HG02970 (cell line): ENCODE measurements around the gene KLHL8.

Source experiments
- ATAC-seq: cut with Tn5 transposase; IDR thresholded peaks from one replicate; pipeline ENCODE4 v1.9.1; 2021; ENCODE audit warnings: mild to moderate bottlenecking, moderate library complexity, moderate number of reproducible peaks; ENCODE audit not compliant: unreplicated experiment, low FRiP score

Gene KLHL8

DNA sequence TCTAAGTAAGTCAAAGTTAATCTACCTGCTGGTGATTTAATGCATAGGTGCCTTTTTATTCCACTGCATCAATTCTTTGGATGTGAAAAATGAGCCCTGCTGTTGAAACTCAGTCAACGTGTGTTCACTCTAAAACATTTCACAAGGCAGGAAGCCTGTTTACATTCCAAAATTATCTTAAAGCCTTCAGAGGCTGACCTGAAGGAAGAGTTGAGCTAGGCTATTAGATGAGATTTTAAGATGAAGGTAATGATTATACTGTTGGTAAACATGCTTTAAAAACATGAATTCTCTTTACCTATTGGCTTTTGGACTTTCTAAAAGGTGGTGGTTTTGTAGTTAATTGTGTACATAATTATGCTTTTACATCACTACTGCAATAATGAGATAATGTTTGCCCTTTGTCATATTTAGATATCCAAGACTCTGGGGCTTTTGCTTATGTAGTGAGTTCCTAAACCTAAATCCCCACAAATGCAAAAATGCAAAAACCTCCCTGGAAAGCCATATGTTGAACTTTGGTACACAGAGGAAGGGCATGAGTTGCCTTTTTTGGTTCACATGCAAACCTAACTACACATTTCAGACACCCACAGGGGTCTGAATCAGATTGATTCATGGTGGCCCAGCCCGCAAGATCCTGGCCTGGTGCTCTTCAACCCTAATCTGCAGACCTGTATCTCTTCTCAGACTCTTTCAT is 92.3 kb downstream of the KLHL8 start:
- no peak for ATAC-seq

GRCh38 chr4:87126056-87126455 is 94.4 kb downstream of the KLHL8 start:
- ATAC-seq, result no peak

DNA sequence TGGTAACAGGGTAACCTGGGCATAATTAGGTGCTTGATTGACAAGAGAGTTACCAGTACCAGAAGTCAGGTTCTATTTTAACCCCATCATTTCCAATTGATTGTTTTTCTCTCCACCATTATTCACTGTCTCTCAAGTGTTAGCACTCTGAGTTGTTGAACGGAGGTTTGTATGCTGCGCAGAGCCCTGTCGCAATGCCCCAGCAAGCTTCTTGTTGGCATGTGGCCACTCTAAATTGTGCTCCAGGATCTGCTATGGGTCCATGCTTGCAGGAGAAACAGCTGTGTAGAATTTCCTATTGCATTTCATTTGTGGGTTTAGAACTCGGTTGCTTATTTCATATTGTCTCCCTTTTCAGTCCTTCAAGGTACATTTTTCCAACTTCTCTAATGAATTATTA is 98.2 kb downstream of the KLHL8 start:
- ATAC-seq, result no peak

DNA sequence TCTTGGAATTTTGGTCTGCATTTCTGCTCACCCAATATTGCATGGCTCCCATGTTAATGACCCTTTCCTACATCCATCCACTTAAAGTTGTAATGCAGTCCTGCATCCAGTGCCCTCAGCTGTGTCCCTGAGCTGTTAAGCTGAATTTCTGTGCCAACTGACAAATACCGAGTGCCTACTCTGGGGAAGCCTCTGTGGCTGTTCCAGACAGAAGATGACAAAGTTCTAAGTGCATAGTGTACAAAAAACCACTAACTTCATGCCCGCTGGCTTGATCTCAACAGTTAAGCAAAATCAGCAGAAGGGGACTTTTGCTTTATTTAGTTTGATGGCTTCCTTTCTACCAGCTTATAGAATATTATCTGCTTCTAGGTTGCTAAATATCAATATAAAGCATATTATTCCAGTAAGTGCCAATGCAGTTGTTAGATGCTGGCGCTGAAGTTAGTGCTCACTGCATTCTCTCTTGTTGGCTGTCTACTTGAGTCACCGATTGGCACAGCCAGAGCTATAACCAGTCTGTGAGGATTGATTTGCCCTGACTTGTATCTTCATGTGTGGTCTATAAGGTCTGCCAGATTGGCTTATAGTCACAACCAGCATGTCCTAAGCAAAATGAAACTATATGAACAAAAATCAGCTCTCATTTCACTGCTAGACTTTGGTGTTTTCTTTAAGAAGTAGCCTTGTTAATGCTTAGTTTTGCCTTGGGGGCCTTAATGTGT is 98.9 kb downstream of the KLHL8 start:
- ATAC-seq, result no peak

- ATAC-seq, result no peak
These were observed 99.8 kb downstream of the KLHL8 start for GRCh38 chr4:87120411-87121162.

DNA sequence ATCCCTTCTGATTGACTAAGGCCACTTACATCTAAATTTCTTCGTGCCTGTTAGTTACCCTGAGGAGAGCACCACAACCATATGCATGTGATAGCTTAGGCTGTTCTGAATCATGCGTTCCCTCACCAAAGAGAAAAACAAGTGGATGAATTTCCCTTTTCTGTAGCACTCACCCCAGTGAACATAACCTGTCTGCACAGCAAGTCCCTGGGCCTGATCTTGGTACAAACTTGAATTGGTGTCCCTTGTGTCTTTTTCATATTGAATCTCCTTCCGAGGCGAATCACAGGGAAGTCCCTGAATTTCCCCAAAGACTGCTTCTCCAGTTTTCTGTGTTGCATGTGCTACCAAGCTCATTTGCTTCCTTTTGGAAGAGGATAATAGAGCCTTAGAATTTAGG is 100.4 kb downstream of the KLHL8 start:
- ATAC-seq, result no peak

DNA sequence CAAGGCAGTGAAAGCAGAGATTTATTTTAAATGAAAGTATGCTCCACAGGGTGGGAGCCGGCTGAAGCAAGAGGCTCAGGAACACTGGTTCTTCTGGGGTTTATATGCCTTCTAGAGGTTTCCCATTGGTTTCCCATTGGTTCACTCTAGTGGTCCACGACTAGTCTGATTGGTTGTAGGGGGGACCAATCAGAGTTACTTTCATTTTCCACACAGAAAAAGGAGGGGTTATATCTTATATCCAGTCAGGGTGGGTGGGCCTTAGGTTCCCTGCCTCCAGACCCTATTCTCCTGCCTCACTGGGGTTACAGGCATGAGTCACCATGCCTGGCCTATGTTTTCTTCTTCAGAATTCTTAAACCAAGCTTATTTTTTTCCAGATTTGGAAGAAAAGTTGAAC is 101.6 kb downstream of the KLHL8 start:
- ATAC-seq, result no peak

DNA sequence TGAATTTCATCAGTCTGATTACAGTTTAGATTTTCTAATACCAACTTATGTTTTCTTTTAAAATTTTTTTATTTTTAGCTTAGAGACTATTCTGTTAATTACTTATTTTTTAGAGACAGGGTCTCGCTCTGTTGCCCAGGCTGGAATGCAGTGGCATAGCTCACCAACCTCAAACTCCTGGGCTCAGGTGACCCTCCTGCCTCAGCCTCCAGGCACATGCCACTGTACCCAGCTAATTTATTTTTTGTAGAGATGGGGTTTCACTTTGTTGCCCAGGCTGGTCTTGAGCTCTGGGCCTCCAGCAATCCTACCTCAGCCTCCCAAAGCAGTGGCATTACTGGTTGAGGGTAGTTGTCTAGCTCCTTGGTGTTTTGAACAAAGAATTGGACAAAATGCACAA is 102.0 kb downstream of the KLHL8 start:
- ATAC-seq, result no peak

DNA sequence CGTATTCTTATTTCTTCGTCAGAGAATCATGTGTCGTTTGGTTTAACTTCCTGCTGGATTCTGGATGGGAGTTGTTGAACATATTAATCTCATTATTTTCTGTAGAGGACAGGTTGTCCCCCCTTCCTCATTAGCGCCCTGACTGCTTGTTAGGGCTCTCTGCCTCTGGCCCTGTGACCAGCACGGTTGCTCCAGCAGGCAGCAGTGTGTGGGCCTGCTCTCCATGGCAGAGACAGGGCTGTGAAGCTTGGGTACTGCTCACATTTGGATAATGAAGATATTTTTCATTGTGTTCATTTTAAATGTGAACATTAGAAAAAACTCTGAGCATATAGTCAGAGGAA is 102.7 kb downstream of the KLHL8 start:
- no peak for ATAC-seq

- ATAC-seq, result no peak
These were observed 103.2 kb downstream of the KLHL8 start for GRCh38 chr4:87117051-87117731.

GRCh38 chr4:87116231-87116630 is 104.2 kb downstream of the KLHL8 start:
- no peak for ATAC-seq

DNA sequence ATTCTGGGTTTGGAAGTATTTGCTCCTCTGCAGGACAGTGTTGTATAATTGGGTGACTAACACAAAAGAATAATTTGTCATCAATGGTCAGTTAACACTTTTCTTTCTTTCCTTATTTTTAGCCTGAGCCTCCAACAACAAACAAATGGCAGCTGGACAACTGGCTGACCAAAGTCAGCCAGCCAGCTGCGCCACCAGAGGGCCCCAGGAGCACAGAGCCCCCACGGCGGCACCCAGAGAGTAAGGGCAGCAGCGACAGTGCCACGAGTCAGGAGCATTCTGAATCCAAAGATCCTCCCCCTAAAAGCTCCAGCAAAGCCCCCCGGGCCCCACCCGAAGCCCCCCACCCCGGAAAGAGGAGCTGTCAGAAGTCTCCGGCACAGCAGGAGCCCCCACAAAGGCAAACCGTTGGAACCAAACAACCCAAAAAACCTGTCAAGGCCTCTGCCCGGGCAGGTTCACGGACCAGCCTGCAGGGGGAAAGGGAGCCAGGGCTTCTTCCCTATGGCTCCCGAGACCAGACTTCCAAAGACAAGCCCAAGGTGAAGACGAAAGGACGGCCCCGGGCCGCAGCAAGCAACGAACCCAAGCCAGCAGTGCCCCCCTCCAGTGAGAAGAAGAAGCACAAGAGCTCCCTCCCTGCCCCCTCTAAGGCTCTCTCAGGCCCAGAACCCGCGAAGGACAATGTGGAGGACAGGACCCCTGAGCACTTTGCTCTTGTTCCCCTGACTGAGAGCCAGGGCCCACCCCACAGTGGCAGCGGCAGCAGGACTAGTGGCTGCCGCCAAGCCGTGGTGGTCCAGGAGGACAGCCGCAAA is 106.0 kb downstream of the KLHL8 start:
- no peak for ATAC-seq

- no peak for ATAC-seq
These were observed 108.4 kb downstream of the KLHL8 start for GRCh38 chr4:87112063-87112462.
